RWPE1 (cell line): ENCODE measurements around the gene CTLA4.

Experiments
- CTCF ChIA-PET: fragments of 350-600 bp; sonication (Branson Sonifier 250); formaldehyde crosslinking; extraction: SDS; loops from one replicate; lab custom pipeline; 2021; lab: Yijun Ruan, JAX
- POLR2A ChIA-PET: fragments of 400-600 bp; formaldehyde crosslinking; extraction: SDS; loops from one replicate; lab custom pipeline; 2020; ENCODE audit warnings: antibody characterized with exemption; ENCODE audit not compliant: low non-redundant PET; lab: Yijun Ruan, JAX
- DNase-seq: peaks from one replicate; pipeline ENCODE4 v3.0.0; 2012; ENCODE audit warnings: low spot score
- H3K27ac ChIP-seq: fragments of 450-650 bp; 2 replicates; pipeline ENCODE4 v1.5.1; 2017
- TF ChIP-seq, protein P1 (sequence below): fragments of 450-650 bp; conservative IDR thresholded peaks from 2 replicates; pipeline ENCODE4 v1.5.1; 2017; ENCODE audit warnings: low read depth, mild to moderate bottlenecking

CTLA4 gene

DNA sequence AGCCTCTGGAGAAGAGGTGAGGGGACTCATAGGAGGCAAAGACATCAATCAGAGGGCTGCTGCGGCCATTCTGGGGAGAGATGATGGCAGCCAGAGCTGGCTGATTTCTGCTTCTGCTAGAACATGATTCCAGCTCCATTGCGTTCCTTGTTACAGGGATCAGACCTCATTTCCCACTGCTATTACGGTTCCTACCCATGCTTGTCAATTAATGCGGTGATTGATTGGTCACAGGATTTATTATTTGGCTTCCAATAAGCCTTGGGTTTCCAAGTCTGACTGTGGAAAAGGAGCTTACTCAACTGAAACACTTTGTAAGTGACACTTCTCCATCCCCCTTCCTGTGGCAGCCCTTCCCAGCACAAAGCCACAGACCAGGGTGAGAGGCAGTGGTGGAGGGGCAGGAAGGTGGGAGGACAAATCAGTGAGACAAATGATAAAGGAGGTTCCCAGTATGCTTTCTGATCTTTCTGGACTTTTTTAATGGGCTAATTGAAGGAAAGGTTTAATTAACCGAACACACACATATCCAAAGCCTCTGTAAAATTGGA is 26.8 kb upstream of the CTLA4 start:
- CTCF ChIA-PET, result no interaction called here
- POLR2A ChIA-PET, result interaction anchor here (0.8 kb wide), 1 partner anchor 23 kb away, joined by 3 read pairs; no protein-coding TSS in a partner anchor
- no peak overlapping the region for H3K27ac ChIP-seq
- TF ChIP-seq, protein P1, sequence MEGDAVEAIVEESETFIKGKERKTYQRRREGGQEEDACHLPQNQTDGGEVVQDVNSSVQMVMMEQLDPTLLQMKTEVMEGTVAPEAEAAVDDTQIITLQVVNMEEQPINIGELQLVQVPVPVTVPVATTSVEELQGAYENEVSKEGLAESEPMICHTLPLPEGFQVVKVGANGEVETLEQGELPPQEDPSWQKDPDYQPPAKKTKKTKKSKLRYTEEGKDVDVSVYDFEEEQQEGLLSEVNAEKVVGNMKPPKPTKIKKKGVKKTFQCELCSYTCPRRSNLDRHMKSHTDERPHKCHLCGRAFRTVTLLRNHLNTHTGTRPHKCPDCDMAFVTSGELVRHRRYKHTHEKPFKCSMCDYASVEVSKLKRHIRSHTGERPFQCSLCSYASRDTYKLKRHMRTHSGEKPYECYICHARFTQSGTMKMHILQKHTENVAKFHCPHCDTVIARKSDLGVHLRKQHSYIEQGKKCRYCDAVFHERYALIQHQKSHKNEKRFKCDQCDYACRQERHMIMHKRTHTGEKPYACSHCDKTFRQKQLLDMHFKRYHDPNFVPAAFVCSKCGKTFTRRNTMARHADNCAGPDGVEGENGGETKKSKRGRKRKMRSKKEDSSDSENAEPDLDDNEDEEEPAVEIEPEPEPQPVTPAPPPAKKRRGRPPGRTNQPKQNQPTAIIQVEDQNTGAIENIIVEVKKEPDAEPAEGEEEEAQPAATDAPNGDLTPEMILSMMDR, result no peak
- no peak for DNase-seq

GRCh38 chr2:203841654-203842053 is 25.9 kb upstream of the CTLA4 start:
- H3K27ac ChIP-seq, result no peak overlapping the region
- ChIA-PET POLR2A (no interaction called here), CTCF (no interaction called here)
- TF ChIP-seq, protein P1, result no peak
- DNase-seq, result no peak

- CTCF ChIA-PET, result no interaction called here
Measured at GRCh38 chr2:203842373-203842772, 25.2 kb upstream of the CTLA4 start.

GRCh38 chr2:203846490-203847105 is 21.0 kb upstream of the CTLA4 start:
- DNase-seq, result no peak
- ChIA-PET CTCF (no interaction called here), POLR2A (interaction anchor here (0.7 kb wide), 1 partner anchor 29 kb away, joined by 3 read pairs; no protein-coding TSS in a partner anchor)
- no peak overlapping the region for H3K27ac ChIP-seq
- TF ChIP-seq, protein P1, result no peak

More at GRCh38 chr2:203842373-203842772, 25.2 kb upstream of the CTLA4 start:
- POLR2A ChIA-PET, result no interaction called here
- TF ChIP-seq, protein P1, result no peak
- H3K27ac ChIP-seq, result no peak overlapping the region
- no peak for DNase-seq

DNA sequence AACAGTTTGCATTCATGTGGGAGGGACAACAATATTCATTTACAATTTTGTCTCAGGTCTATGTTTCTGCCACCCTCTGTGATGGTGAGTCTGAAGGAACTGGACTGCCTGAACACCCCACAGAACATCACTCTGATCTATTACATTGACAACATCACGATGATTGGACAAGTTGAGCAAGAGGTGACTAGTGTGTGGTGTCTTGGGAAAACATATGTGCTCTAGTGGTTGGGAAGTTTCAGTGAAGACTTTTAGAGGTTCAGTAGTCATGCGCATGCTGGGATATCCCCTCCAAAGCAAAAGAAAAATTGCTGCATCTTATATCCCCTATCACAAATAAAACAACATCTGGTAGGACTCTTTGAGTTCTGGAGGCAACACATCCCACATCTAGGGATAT is 18.6 kb upstream of the CTLA4 start:
- ChIA-PET CTCF (no interaction called here), POLR2A (no interaction called here)
- no peak overlapping the region for H3K27ac ChIP-seq
- DNase-seq, result no peak
- TF ChIP-seq, protein P1, result no peak

GRCh38 chr2:203852760-203853159 is 14.8 kb upstream of the CTLA4 start:
- H3K27ac ChIP-seq, result no peak overlapping the region
- no peak for DNase-seq
- POLR2A ChIA-PET, result no interaction called here
- CTCF ChIA-PET, result no interaction called here
- TF ChIP-seq, protein P1, result no peak
